Activated T-helper 1 cell treated with Interleukin-2 at 50 U/mL for 16 hours (primary cell): ENCODE results near the gene PMM2.

ENCODE experiments used
- DNase-seq: peaks from one replicate; pipeline ENCODE4 v3.0.0-alpha.2; 2020; ENCODE audit warnings: low read depth

The PMM2 gene

DNA sequence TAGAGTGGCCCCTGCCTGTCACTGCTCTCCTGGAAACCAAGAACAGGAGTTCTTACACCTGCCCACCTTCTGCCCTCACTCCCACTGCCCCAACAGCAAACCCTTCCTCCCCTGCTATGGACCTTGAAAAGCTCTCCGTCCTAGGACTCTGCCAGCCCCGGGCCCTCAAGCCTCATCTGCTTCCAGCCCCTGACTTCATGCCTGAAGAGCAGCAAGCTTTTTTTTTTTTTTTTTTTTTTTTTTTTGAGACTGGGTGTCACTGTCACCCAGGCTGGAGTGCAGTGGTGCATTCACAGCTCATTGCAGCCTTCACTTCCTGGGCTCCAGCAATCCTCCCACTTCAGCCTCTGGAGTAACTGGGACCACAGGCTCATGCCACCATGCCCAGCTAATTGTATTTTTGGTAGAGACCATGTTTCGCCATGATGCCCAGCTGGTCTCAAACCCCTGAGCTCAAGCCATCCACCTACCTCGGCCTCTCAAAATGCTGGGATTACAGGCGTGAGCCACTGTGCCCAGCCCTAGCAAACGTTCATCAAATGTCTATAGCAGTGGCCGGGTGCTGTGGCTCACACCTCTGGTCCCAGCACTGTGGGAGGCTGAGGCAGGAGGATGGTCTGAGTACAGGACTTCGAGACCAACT, 54.2 kb downstream of the PMM2 start:
- no peak for DNase-seq

DNA sequence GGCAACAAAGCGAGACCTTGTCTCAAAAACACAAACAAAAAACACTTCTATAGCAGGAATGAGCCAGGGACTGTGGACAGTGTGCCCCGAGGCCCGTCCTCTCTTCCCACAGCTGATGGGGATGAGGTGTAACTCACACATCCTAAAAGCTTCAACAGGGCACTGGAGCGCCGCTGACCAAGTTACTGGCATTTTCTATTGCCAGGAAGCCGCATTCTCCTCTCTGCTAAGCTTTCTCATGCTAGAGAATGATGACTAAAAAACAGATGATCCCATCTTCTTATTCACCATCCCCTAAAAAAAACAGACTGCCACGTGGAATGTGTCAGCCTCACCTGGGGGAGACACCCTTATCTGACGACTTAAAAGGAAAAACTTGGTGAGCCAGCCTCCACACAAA, 54.9 kb downstream of the PMM2 start:
- DNase-seq: no peak

DNA sequence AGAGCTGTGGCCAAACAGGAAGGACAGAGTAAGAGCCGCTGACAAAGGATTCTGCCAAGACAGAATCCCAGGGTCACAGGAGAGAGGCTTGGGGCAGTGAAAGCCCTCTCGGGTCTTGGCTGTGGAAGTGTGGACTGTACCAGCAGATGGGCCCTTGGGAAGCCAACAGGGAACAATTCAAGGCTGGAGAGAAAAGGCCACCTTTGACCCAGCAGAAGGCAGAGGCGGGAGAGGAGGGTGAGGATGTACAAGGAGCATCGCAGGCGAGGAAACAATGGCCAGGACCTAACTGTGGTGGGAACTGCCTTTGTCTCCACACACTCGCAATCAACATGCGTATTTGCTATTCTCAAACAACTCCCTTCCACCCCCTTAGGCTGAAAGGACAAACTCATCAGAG, 55.5 kb downstream of the PMM2 start:
- no peak for DNase-seq

DNA sequence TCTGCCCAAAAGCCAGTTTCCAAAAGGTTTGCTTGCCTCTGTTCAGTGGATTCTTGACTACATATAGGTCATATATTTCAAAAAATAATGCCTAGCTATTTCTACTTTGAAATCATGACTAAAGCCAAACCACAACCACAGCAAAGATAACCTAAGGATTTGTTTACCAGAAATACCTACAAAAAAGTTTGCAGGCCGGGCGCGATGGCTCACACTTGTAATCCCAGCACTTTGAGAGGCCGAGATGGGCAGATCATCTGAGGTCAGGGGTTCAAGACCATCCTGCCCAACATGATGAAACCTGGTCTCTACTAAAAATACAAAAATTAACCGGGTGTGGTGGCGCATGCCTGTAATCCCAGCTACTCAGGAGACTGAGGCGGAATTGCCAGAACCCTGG, 56.0 kb downstream of the PMM2 start:
- no peak for DNase-seq

DNA sequence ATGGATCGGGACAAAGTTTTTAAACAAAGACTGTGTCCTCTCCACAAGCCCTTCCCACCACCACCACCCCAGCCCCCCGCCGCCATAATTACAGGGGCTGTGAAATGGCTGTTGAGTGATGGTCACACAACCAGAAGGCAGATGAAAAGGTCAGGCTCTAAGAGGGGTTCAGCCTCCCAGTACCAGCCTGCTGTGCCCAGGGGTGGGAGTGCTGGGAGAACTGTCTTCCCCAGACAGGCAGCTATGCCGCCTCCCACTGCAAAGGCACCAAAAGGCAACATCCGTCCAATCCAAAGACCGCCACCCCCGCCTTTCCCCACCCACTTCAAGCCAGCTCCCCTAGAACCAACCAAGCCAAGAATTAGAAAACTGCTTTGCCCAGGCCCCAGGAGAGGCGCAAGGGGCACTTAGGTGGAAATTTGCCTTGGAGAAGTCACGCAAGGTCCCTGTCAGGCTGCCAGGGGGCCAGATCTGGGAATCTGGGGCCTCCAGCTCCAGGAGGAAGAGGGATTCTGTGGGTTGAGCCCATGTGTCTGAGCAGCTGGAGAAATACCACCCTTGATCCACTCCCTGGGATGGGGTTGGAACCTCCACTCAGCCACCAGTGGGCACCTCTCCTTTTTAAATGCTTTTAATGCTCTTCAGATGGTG, 56.8 kb downstream of the PMM2 start:
- DNase-seq: no peak

DNA sequence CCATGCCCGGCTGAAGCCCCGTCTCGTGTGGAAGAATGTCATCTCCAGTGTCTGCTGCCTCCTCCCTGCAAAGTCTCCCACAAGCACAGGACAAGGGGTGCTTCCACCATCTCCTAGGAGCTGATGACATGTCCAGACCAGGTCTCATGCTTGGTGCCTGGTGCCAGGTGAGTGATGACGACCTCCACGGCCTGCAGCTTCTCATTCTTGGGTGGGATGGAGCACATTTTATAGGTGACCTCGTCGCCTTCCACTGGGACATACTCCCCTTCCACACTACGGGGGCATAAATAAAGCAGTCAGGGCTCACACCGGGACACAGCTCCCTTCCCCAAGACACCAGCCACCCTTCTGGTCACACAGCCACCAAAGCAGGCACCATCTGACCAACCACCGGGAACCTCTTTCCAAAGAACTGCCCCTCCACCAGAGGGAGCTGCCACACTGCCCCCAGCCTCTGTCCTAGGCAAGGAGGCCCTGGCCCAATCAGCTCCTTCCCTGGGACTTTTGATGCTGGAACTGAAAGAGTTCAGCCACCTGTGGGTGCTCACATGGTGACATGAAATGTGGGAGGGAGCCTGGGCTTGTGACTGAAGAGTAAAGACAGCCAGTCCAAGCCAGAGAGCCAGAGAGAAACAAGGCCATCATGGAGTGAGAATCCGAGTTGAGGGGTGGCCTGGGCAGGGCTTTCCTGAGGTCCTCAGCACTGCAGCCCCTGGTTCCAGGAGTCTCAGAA, 57.6 kb downstream of the PMM2 start:
- DNase-seq: no peak

DNA sequence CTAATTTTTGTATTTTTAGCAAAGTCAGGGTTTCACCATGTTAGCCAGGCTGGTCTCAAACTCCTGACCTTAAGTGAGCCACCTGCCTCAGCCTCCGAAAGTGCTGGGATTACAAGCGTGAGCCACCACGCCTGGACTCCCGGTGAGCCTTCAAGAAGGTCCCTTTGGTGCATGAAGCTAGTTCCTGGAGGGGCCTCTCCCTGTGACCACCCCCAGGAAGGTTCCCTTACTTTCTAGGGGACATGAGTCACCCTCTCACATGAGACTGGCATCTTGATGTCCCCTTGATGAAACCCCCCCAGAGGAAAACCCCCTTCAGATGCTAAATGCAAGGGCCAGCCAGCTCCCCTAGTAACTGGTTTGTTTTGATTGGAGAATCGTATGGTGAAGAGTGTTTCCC, 58.3 kb downstream of the PMM2 start:
- DNase-seq: no peak

DNA sequence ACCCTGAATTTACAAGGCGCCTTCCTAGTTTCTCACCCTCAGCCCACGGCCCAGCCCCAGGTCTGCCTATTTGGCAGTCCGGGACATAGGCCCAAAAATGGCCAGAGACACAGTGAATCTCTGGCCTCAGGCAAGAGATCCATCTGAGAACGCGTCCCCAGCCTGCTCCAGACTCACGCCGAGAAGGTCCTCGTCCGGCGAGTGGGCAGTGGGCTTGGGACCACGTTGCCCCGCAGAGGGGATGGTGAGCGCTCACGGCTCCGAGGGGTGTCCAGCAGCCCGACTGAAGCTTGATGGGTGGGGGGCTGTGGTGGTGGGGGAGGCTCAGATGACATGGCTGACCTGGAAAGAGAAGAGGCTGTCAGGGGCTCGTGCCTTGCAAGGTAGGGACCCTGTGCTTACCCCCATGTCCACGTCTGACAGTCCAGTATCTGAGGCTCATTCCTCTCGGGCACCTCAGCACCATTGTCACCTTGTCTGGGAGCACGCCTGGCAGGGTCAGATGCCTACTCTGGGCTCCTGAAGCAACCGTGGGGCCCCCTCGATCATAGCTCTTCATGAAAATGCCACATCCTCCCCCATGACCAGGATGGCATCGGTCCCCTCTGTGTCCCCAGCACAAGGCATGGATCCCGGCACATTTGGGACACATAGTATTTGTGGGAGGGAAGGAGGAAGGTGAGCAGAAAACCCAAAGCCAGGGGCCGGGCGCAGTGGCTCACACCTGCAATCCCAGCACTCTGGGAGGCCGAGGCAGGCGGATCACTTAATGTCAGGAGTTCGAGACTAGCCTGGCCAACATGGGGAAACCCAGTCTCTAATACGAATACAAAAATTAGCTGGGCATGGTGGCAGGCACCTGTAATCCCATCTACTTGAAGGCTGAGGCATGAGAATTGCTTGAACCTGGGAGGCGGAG, 61.6 kb downstream of the PMM2 start:
- no peak for DNase-seq

DNA sequence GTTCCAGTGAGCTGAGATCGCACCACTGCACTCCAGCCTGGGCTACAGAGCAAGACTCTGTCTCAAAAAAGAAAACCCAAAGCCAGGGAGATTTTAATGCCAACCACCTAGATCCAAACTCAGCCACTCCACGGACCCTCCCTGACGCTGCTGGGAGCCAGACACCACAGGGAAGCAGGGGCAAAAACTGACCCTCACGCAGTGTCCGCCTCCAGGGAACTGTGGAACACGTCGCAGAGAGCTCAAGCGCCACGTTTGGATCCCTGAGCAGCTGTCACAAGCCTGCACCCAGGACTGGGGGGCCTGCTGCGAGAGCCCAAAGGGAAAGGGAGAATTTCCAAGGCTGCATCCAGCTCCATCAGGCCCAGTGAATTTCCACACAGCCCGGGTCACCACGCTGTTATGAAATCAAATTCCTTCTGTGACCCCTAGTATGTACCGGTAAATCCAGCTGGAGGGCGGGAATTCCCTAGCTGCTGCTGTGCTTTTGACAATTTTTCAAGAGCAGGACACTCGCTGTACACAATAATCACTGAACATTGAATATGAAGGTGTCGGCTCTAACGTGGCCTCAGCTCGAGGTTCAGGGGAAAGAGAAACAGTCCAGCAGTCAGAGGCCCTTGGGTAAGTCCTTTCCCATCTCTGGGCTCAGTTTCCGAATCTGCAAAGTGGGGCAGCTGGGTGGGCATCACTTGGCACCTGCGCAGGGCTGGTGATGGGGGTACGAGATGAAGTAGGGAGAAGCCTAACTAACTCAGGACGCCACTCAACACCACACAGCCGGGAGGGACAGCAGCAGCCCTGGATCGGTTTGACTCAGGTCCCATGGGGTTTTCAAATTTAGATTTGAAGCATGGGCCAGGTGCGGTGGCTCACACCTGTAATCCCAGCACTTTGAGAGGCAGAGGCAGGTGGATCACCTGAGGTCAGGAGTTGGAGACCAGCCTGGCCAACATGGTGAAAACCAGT, 62.6 kb downstream of the PMM2 start:
- no peak for DNase-seq

DNA sequence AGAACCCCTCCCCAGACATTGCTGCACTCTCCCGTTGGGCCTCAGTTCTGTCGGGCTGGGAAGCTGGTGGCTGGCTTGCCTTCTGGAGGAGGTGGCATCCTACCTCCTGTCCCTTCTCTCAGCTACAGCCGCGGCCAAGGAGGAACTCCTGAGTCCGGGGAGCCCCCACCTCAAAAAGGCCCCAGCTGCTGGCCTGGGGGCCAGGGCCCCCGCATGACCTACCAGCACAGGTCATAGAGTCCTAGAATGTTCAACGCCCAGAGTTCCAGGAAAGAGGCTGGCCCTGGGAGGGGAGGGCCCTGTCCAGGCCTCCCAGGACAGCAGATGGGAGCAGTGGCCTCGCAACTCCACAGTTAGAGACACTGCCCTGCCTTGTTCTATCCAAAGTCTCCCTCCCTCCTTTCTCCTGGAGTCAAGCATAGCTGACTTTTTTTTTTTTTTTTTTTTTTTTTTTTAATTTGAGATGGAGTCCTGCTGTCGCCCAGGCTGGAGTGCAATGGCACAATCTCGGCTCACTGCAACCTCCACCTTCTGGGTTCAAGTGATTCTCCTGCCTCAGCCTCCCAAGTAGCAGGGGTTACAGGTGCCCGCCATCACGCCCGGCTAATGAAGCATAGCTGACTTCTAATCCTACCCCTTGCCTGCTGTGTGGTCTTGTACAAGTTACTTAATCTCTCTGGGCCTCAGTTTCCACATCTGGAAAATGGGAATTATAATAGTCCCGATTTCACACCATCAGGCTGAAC, 64.1 kb downstream of the PMM2 start:
- DNase-seq: no peak

DNA sequence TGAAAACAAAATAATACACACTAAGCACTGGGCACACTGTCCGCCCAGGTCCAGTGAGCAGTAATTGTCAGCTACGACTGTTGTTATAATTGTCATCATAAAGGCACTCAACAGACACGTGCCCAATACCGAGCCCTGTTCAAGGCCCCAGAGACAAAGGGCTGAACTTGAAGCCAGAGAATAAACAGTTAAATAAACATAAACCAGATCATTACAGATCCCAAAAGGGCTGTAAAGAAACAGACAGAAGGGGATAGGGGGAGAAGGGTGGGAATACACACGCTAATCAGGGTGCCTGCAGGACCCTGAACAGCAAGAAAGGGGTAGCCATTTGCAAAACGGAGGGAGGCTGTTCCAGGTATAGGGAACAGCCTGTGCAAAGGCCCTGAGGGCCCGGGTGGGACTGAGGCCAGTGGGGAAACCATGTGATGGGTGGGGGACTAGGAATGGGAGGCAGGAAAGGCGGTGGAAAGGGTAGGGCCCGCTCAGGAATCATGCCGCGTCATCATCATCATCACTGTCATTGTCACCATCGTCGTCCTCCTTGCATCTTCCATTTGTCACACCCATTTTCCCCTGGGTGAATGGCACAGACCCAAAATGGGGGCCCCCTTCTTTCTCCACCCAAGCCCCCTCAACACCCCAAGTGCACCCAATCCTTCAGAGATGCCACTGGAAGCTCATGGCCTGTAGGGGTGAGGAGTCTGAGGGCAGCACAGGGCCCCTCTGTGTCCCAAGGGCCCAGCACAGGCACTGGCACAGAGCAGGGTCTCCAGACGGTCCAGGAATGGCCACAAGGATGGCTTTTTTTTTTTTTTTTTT, 64.9 kb downstream of the PMM2 start:
- DNase-seq: no peak

DNA sequence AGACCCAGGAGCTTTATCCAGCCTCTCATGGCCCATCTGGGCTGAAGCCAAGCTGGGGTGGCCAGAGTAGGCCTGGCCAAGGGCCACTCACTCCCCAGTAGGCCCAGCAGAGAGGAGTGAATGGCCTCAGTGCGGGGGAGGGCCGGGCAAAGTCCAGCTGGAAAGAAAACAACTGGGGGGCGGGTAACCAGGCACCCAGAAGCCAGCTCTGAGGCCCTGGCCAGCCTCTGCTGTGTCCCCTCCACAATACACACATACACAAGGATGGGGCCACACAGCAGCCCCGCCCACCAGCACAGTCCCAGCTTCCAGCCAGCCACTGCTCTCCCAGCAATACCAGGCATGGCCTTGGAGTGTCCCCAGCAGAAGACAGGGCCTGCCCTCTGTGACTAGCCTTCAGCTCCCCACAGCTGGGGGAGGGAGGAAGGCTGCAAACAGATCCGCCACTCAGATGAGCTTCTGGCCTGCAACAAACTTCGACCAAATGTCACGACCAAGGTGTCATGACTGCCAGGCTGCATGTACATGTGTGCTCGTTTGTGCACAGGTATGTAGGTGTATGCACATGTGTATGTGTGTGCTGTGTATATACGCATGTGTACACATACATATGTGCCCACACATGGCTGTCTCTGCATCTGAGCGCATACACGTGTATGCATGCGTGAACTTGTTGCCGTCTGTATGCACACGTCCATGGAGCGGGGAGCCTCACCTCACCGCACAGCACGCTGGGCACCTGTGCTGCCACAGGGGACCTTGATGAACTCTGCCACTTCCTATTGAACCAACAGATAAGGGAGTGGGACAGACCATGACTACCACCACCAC, 66.2 kb downstream of the PMM2 start:
- no peak for DNase-seq

DNA sequence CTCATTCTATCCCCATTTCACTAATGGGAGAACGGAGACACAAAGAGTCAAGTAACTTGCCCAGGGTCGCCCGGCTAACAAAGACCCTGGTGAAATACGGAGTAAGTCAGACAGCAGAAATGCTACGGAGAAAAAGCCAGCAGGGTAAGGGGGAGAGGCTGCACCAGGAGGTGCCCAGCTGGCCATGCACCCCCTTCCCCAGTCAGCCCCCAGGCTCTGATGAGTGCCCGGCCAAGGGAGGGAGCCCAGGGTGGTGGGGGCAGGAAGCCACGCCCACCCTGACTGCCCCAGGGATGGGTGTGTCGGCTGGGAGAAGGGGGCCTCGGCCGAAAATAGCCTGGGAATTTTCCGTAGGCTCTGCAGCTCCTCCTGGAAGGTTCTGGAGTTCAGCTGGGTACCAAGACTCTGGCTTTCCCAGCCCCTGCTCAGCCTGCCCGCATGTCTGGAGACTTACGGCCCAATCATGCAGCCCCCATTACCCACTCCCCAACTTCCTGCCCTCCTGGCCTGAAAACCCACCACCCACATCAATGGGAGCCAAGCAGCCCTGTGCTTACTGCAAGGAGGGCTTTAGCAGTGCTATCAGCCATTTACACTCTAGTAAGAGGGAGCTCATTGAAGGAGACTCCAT, 67.0 kb downstream of the PMM2 start:
- DNase-seq: no peak

DNA sequence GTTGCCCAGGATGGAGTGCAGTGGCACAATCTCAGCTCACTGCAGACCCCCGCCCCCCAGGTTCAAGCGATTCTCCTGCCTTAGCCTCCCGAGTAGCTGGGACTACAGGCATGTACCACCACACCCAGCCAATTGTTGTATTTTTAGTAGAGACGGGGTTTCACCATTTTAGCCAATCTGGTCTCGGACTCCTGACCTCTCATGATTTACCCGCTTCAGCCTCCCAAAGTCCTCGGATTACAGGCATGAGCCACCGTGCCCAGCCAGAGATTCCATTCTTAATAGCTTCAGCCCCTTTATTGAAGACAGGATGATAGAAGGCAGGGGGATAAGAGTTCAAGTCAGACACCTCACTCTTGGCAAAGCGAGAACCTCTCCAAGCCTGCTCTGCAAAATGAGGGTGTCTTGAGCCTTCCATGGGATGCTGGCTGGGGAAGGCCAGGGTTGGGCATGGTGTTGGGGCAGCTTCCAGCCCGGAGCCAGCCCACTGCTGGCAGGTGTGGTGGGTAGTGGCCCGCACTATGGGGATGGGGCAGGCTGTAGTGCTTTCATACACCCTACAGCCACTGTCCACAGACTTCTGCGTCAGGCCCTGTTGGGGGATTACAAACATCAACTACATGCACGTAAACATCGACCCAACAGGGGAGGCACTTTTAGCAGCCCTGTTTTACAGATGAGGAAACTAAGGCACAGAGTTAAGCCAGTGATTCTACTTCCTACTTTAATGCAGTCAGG, 67.7 kb downstream of the PMM2 start:
- DNase-seq: no peak

DNA sequence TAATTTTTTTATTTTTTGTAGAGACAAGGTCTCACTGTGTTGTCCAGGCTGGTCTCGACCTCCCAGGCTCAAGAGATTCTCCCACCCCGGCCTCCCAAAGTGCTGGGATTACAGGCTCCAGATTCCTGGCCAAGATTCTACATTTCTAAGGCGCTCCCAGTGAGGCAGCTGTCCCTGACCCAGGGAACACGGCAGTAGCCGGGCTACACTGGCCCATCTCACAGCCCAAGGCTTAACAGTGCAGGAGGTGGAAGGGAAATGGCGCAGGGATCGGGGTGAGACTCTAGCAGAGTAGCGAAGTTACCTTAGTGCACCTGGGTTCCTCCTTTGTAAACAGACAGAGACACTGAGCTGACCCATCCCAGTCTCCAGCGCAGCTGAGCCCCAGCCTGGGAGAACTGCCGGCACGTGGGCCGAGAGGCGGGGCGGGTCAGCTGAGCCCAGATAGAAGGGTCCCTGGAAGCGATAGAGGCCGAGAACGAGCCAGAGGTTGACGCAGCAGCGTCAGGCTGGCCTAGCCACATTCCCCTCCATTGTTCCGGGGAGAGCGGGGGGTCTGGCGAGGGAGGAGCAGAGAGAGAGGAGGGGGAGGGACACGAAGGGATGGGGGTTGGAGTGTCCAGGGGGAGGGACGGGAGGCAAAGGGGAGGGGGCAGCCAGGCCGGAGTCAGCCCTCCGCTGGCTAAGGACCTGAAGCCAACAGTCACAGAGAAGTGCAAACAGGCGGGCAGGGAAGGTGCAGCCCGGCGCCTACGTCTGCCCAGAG, 68.7 kb downstream of the PMM2 start:
- no peak for DNase-seq

DNA sequence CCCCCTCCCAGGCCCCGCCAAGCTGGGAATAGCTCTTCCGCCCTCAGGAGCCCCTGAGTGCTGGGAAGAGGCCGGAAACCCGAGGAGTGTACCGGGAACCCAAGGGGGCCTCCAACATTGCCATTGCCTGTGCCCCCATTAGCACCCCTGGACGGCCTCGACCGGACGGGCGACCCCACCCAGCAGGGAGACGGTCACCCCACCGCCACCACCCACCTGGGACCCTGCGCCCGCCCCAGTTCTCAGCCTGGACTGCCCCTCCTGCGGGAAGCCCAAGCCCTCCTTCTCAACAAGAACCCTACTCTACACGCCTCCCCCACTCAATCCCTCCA, 69.2 kb downstream of the PMM2 start:
- no peak for DNase-seq
